Body of pancreas (tissue), 4 donors: ENCODE data around the gene SLC4A4.

ENCODE experiments used
- CTCF ChIP-seq, 7 experiments: fragments of 450-650 bp in 4 of 7; fragments of 200-600 bp in 3 of 7; sonication (generic) in 3 of 7; IDR thresholded peaks; one replicate each; pipeline ENCODE4 v1.5.1; 2016 to 2019; ENCODE audit warnings: antibody characterized with exemption in 7 of 7
- POLR2A ChIP-seq, 3 donors: fragments of 450-650 bp; IDR thresholded peaks; one replicate each; pipeline ENCODE4 v1.6.1; 2016; ENCODE audit warnings: antibody characterized with exemption in 3 of 3, mild to moderate bottlenecking in 2 of 3

GRCh38 chr4:71461422-71461821 lies 122.6 kb downstream of the SLC4A4 start:
- TF ChIP-seq CTCF (IDR thresholded peaks at IDR 0.05) (no peak), POLR2A (IDR thresholded peaks at IDR 0.05) (no peak)
